PC-9 (cell line): ENCODE results near the gene MOBP.

Experiments
- CTCF ChIP-seq: fragments of 200-600 bp; sonication (generic); conservative IDR thresholded peaks from 2 replicates; pipeline ENCODE4 v1.6.1; 2017; ENCODE audit warnings: mixed run types, antibody characterized with exemption, mild to moderate bottlenecking, moderate library complexity
- EZH2 ChIP-seq: fragments of 200-600 bp; sonication (generic); IDR thresholded peaks from 2 replicates; pipeline ENCODE4 v1.8.0; 2017; ENCODE audit warnings: antibody characterized with exemption, low read depth

GRCh38 chr3:39435006-39435748, 32.3 kb upstream of the MOBP start:
- TF ChIP-seq CTCF = no peak
- no peak for TF ChIP-seq EZH2
